ENCODE measurements around the gene TDRD12.
A peak's percentile ranks its signal among the peaks of the same experiment; 100 is the strongest.
"Not testable (repeated sequence)": the region's sequence is repeated elsewhere in the genome, so short reads cannot be mapped to it uniquely, and the experiment has no call there.

TDRD12 gene

DNA sequence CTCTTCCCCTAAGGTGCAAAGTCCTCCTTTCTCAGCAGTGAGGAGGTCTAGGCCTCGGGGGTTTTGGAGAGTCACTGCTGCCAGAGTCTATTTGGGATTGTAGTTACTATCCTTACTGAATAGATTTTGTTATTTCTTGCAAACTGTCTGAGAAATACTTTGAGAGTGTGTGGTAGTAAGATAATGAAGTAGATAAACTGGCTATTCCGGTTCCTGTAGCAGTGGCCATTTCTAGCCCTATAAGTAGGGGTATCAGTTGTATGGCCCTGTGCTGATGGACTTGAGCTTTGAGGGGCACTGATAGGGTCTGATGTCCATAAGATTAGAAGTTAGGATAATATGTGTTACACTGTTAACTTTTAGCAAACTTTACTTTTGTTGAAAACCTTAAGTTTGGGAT is 25.3 kb upstream of the TDRD12 start:
- DNase-seq, result not testable (repeated sequence)

DNA sequence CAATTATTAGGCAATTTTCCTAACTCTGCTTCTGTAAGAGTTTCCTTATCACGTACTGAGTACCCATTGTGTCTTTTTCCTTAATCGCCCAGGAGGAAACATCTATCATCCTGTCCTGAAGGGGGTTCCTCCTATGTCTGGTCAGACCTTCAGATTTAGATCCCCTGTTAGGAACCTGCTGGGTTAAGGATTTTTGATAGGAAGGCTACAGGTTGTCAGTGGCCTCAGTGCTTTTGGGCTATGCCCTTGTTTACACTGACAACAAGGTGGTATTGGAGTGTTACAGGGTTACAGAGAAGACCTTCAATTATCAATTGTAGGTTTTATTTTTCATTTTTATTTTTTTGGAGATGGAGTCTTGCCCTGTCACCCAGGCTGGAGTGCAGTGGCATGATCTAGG is 24.7 kb upstream of the TDRD12 start:
- not testable (repeated sequence) for DNase-seq

- not testable (repeated sequence) for DNase-seq
These were observed 24.1 kb upstream of the TDRD12 start for GRCh38 chr19:32695506-32695905.

GRCh38 chr19:32696771-32697170 is 22.8 kb upstream of the TDRD12 start:
- not testable (repeated sequence) for DNase-seq

DNA sequence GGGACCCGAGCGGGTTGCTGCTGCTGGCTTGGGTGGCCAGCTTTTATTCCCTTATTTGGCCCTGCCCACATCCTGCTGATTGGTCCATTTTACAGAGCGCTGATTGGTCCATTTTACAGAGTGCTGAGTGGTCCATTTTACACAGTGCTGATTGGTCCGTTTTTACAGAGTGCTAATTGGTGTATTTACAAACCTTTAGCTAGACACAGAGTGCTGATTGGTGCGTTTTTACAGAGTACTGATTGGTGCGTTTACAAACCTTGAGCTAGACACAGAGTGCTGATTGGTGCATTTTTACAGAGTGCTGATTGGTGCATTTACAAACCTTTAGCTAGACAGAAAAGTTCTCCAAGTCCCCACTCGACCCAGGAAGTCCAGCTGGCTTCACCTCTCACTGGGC is 19.4 kb upstream of the TDRD12 start:
- DNase-seq, result peak in 1 of 6 experiments; percentile 6

DNA sequence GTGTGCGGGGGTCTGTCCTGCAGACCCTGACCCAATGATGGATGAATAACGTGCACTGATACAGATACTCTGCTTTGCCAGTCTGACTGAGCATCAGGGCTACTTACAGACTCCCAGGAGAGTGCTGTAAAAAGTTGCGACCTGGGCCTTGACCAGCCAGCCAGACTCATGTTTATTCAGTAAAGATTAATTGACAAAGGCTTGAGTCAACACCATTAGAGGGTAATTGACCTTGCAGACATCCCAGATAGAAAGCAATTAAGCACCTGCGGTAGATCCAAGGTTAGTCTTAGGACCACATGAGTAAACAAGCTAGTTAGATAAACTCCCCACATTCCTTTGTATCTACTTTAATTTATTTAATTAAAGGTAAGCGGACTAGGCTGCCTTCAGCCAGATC is 17.6 kb upstream of the TDRD12 start:
- no peak for DNase-seq

- DNase-seq, result not testable (repeated sequence)
These were observed 15.6 kb upstream of the TDRD12 start for GRCh38 chr19:32704006-32704405.

GRCh38 chr19:32708457-32708856 is 11.1 kb upstream of the TDRD12 start:
- DNase-seq, result no peak

- no peak for DNase-seq
These were observed 10.5 kb upstream of the TDRD12 start for GRCh38 chr19:32709032-32709431.

DNA sequence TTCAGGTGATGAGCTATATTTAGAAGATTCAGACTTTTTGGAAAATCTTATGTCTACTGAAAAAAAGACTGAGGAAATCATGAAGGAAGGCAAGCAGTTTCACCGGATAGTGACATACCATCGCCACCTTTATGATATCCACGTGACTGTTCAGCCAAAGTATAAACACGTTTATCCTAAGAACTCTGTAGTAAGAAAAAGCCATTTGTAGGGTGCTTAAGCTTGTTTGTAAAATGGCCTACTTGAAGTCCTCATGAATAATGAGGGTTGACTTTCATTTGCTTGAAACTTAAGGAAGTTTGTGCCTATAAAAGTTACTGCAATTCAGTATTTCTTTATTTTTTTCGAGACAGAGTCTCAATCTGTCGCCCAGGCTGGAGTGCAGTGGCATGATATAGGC is 7.8 kb upstream of the TDRD12 start:
- DNase-seq, result no peak

- DNase-seq, result not testable (repeated sequence)
These were observed 3.4 kb upstream of the TDRD12 start for GRCh38 chr19:32716203-32716602.

DNA sequence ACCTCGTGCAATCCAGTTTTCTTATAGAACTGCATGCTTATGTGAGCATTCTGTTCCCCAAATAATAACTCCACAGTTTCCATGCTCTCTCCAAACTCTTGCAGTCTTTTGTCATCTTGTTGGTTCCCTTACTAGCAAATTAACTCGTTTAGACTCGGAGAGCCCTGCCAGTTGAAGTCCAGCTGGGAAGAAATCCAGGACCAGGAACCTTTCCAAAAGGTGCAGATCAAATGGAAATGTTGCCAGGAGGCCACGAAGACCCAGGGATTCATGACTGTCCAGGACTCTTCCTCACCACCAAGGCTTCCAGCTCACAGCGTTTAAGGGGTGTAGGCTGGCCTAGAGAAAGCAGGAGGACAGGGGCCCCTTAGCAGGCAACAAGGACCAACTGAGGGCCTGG is 2.1 kb upstream of the TDRD12 start:
- no peak for DNase-seq

- no peak for DNase-seq
These were observed 1.3 kb upstream of the TDRD12 start for GRCh38 chr19:32718286-32718685.

GRCh38 chr19:32720216-32720935 is 809 bp downstream of the TDRD12 start:
- DNase-seq, result no peak

GRCh38 chr19:32720936-32721250 is 1.3 kb downstream of the TDRD12 start:
- no peak for DNase-seq

- no peak for DNase-seq
These were observed 16.4 kb downstream of the TDRD12 start for GRCh38 chr19:32735936-32736335.

DNA sequence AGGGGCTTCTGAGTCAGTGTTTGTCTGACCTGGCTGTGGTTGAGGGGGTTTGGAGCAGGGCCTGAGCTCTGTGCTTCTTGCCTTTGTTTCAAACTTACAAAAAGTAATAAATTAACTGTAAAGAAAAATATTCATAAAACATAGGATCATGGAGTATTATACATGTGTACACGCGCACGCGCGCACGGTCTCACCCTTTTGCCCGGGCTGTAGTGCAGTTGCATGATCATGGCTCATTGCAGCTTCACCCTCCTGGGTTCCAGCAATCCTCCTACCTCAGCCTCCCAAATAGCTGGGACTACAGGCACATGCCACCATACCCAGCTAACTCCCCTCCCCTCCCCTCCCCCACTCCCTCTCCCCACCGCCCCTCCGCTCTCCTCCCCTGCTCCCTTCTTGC is 23.5 kb downstream of the TDRD12 start:
- no peak for DNase-seq

DNA sequence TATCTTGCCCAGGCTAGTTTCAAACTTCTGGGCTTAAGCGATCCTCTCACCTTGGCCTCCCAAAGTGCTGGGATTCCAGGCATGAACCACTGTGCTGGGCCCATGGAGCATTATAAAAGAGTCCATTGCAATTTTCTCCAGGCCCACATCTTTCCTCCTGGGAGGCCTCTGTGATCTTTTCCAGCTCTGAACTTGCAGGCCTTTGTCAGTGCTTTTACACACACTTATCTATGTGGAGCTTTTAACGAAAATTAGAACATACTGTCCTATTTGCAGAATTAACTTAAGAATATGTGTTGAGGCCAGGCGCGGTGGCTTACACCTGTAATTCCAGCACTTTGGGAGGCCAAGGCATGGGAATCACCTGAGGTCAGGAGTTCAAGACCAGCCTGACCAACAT is 23.9 kb downstream of the TDRD12 start:
- no peak for DNase-seq

DNA sequence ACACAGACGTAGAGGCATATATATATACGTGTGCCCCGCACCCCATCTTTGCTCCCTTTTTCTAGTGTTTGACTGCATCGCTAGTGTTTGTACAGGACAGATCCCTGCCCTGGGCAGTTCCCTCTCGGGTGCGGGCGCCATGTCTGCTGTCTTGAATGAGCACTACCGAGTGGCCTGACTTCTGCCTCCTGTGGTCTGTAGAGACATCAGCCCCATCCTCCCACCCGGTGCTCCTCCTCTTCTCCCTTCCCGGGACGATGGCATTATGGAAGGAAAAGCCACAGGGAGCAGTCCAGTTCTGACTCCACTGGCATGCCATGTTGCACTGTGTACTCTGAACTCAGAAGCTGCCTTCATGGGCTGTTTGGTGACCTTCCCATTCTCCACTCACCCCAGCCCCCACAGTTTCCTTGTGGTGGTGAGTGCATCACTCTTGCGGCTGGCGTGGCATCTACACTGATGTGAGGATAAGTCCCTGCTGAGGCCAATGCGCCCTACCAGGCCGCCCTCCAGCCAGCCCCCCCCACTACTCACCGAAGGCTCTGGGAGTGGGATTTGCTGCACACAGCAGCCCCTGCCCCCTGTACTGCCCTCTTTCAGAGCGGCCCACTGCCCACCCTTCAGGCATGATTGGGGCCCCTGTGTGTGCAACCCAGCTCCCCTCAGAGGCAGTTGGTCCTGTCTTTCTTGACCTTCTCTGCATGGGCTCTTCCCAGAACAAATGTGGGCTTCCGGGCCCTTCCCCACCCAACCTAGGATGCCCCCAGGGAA is 25.2 kb downstream of the TDRD12 start:
- no peak for DNase-seq

DNA sequence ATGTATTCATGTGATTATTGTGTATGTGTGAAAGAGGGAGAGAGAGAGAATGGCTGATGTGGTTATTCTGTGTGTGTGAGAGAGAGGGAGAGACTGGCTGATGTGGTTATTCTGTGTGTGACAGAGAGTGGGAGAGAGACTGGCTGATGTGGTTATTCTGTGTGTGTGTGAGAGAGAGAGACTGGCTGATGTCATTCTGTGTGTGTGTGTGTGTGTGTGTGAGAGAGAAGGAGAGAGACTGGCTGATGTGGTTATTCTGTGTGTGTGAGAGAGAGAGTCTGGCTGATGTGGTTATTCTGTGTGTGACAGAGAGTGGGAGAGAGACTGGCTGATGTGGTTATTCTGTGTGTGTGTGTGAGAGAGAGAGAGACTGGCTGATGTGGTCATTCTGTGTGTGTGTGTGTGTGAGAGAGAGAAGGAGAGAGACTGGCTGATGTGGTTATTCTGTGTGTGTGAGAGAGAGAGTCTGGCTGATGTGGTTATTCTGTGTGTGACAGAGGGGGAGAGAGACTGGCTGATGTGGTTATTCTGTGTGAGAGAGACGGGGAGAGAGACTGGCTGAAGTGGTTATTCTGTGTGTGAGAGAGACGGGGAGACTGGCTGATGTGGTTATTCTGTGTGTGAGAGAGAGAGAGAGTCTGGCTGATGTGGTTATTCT is 26.2 kb downstream of the TDRD12 start:
- peak; percentile 33 to 93 (median 72) for DNase-seq

DNA sequence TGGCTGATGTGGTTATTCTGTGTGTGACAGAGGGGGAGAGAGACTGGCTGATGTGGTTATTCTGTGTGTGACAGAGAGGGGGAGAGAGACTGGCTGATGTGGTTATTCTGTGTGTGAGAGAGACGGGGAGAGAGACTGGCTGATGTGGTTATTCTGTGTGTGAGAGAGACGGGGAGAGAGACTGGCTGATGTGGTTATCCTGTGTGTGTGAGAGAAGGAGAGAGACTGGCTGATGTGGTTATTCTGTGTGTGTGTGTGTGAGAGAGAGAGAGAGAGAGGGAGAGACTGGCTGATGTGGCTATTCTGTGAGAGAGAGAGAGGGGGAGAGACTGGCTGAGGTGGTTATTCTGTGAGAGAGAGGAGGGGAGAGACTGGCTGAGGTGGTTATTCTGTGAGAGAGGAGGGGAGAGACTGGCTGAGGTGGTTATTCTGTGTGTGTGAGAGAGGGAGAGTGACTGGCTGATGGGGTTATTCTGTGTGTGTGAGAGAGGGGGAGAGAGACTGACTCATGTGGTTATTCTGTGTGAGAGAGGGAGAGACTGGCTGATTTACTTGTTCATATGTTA is 27.1 kb downstream of the TDRD12 start:
- peak; percentile 48 to 94 (median 78) for DNase-seq

- peak in 2 of 6 experiments; percentile 32 to 33 for DNase-seq
These were observed 28.9 kb downstream of the TDRD12 start for GRCh38 chr19:32748497-32748896.

DNA sequence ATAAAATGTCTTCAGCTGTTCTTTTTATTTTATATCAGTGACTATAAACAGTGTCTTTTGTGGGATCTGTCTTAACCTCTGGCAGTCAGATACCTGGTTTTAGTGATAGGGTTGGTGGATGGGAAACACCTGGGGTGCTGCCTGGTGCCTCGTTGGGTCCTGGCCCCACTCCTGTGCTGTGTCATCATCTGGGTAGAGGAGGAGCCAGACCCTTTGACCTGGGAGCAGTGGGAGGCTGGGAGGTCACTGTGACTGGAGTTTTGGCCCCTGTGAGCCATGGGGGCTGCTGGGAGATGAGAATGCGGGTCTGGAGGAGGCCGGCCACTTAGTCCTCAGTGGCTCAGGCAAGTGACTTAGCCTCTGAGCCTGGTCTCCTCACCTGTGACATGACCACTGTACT is 29.4 kb downstream of the TDRD12 start:
- no peak for DNase-seq

GRCh38 chr19:32749361-32749760 is 29.8 kb downstream of the TDRD12 start:
- DNase-seq, result no peak

Data from stimulated activated naive CD4-positive, alpha-beta T cell (primary cell).